ENCODE data around the gene OR2T3.
"Not testable (repeated sequence)": the region's sequence is repeated elsewhere in the genome, so short reads cannot be mapped to it uniquely, and the experiment has no call there.

The OR2T3 gene, protein sequence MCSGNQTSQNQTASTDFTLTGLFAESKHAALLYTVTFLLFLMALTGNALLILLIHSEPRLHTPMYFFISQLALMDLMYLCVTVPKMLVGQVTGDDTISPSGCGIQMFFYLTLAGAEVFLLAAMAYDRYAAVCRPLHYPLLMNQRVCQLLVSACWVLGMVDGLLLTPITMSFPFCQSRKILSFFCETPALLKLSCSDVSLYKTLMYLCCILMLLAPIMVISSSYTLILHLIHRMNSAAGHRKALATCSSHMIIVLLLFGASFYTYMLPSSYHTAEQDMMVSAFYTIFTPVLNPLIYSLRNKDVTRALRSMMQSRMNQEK

GRCh38 chr1:248473051-248473450 lies at the start of gene OR2T3:
OR2T3 (plus strand) TSS chr1:248473351; CDS start chr1:248473351, 0 bp downstream.
- DNase-seq = not testable (repeated sequence)

DNA sequence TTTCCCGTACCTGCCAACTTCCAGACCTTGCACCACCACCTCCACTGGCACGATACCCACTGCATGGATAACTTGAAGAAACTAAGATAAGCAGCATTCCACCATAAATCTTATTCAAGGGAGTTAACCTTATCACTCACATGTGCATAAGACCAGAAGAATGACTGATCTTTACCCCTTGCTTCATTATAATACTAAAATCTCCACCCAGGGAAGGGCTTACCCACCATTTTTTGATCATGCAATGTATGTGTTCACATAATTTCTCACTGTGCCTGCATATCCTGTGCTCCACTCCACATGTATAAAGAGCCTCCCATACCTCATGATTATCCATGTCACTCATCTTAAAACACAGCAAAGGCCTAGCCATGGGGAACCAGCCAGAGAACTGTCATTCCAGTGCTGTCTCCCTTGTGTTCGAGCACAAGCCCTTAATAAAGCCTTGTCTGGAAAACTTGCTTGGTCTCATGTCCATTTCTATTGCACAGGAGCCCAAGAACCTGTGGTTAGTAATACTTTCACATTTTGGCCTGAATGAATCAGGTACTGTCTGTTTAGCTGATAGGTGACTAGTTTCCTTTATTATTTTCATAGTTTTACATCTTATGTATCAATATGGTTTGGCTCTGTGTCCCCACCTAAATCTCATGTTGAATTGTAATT lies 45.5 kb upstream of the OR2T3 start:
- not testable (repeated sequence) for DNase-seq

DNA sequence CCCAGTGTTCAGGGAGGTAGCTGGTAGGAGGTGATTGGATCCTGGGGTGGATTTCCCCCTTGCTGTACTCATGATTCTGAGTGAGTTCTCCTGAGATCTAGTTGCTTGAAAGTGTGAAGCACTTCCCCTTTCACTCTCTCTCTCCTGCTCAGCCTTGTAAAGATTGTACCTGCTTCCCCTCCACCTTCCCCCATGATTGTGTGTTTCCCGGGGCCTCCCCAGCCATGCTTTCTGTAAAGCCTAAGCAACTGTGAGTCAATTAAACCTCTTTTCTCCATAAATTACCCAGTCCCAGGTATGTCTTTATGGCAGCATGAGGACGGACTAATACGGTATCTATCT lies 45.0 kb upstream of the OR2T3 start:
- not testable (repeated sequence) for DNase-seq

GRCh38 chr1:248431683-248432082 lies 41.5 kb upstream of the OR2T3 start:
- DNase-seq = not testable (repeated sequence)

- not testable (repeated sequence) for DNase-seq
Observed at GRCh38 chr1:248432201-248432600, 41.0 kb upstream of the OR2T3 start.

DNA sequence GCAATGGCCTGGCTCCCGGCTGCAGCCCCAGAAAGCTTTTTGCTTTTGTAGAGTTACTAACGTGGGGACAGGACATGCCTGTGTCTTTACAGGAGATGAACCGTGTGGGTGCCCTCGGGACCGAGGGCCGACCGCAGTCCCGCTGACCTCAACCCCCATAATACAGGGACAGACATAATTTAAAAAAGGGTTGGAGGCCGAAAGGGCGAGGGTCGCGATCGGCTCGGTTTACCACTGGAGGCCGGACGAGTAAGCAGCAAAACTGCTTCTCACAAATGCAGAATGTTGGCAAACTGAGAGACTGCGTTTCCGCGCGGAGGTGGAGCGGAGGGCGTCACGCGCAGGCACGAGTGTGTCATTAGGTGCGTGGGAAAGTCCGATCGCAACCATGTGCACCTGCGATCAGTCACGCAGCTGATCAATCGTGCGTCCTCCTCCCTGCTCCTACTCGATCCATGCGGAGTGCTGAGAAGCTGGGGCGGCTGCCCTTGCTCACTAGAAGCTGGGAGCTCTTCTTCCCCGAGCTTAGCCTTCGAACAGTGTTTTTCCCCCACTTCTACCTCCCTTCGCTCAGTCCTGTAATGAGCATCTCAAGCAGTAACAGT lies 39.2 kb upstream of the OR2T3 start:
- DNase-seq = not testable (repeated sequence)

DNA sequence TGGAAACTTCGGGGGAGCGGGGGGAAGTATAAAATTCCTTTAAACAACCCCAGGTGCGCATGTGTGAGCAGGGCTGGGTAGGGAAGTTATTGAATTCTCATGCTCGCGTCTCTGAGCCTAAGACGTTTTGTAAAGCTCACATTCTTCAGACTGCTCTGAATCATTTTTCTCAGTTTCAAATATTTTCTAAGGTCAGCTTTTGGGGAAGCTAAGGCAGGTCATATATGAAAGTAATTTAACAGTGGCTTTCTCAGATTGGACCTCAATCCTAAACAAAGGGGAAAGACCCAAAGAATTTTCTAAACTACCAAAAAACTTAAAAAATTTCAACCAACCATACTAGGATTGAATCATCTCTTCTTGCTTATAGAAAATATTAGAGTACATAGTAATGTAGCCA lies 38.2 kb upstream of the OR2T3 start:
- DNase-seq = not testable (repeated sequence)

DNA sequence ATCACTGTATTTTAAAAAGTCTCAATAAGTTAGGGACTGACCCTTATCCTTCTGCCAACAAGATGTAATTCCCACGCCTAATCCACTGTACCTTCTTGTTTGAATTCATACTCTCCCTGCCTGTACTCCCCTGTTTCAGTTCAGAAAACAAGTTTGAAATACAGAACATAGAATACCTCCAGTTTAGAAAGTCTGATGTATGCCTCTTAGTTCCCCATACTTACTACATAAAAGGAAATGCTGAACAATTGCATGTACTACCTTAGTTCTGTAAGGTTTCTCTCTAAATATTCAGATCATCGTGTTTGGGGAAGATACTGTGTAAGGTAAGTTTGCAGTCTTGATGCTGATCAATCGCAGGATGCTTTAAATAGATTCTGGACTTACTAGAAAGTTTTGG lies 36.8 kb upstream of the OR2T3 start:
- not testable (repeated sequence) for DNase-seq

DNA sequence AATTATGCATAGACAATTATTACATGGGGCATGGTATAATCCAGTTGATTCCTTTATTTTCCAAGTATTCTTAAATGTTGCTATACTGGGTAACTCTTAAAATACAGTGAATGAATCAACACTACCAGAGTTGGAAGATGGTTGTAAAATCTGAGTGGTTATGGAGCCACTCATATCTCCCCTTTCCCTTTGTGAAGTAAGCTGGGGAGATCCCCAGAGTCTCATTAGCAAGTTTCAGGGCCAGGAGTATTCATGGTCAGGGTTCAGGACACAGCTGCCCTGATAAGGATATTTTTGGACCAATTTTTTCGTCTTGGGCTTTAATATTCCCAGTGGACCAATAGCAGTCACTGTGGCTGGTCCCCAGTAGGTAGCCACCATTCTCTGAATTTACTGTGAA lies 34.5 kb upstream of the OR2T3 start:
- not testable (repeated sequence) for DNase-seq

GRCh38 chr1:248439283-248439682 lies 33.9 kb upstream of the OR2T3 start:
- not testable (repeated sequence) for DNase-seq

- DNase-seq = not testable (repeated sequence)
Observed at GRCh38 chr1:248442500-248443277, 30.5 kb upstream of the OR2T3 start.

DNA sequence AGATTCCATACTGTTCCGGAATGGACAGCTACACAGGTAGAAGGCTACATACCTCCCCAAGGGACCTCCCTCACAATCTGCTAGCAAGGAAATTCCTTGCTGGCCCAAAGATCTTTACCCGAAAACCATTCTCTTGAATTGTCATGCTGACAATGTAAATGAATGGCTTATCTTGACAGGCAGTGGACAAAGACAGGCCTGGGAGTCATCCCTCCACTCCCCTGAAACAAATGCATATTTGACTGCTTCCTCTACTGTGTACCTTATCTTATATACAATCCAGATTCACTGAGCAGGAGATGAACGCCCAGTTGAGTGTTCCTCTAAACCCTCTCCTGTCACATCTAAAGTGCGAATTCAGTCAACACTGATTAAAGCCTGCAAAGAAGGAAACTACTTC lies 28.5 kb upstream of the OR2T3 start:
- DNase-seq = not testable (repeated sequence)

GRCh38 chr1:248445399-248445798 lies 27.8 kb upstream of the OR2T3 start, which contains the start of gene OR2T2:
OR2T2 (plus strand) TSS chr1:248445637; CDS start chr1:248452798, 7,161 bp downstream.
- not testable (repeated sequence) for DNase-seq

- not testable (repeated sequence) for DNase-seq
Observed at GRCh38 chr1:248448409-248449074, 24.6 kb upstream of the OR2T3 start.

GRCh38 chr1:248449821-248450465 lies 23.2 kb upstream of the OR2T3 start:
- DNase-seq = not testable (repeated sequence)

- not testable (repeated sequence) for DNase-seq
Observed at GRCh38 chr1:248450466-248451145, 22.5 kb upstream of the OR2T3 start.

GRCh38 chr1:248453619-248454018 lies 19.5 kb upstream of the OR2T3 start:
- not testable (repeated sequence) for DNase-seq

DNA sequence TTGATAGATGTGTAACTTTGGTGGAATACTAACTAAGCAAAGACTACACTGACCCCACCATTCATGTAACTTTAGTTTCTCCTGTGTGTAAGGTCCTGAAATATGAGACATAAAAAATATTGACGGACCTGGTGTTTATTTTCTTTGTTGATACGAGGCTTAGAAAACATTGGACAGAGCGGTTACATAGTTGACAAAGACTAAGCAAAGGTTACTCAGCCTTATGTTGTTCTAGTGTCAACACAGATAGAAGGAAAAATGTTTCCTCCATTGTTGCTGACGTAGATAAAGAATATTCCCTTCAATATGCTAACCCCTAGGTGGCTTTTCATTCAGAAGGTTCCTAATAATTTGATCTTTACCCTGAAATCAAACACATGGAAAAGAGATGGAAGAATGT lies 18.1 kb upstream of the OR2T3 start:
- DNase-seq = not testable (repeated sequence)

DNA sequence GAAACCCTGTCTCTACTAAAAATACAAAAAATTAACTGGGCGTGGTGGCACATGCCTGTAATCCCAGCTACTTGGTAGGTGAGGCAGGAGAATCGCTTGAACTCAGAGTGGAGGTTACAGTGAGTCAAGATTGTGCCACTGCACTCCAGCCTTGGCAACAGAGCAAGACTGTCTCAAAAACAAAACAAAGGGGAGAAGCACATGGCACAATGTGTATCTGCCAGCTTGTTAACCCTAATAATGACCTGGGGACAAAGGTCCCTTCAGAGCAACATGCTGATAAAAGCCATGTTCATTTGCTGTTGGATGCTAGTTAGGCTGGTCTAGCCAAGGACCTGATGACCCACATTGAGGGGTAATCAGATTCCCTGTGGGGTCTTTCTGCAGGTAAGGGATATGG lies 16.5 kb upstream of the OR2T3 start:
- not testable (repeated sequence) for DNase-seq

- peak in 1 of 2 experiments; percentile 0 for DNase-seq
Observed at GRCh38 chr1:248459117-248459516, 14.0 kb upstream of the OR2T3 start.

- no peak for DNase-seq
Observed at GRCh38 chr1:248471154-248471553, 2.0 kb upstream of the OR2T3 start.
